Hepatocyte (in vitro differentiated cells): Measurements from ENCODE around the gene OST4. TPM values are rescaled to one million over a fixed set of nuclear protein-coding genes. Genes with fewer than 3 reads are reported as not detected.

Experiments used
- DNase-seq: peaks from one replicate; pipeline ENCODE4 v3.0.0-alpha.2; 2016; ENCODE audit warnings: low spot score
- H2AFZ ChIP-seq: fragments of 200-600 bp; sonication (generic); 2 replicates; pipeline ENCODE4 v1.6.0; 2016; ENCODE audit warnings: antibody characterized with exemption, mild to moderate bottlenecking
- H3K27ac ChIP-seq: fragments of 200-600 bp; sonication (generic); 2 replicates; pipeline ENCODE4 v1.5.1; 2016; ENCODE audit warnings: mild to moderate bottlenecking
- H3K27me3 ChIP-seq: fragments of 200-600 bp; sonication (generic); 2 replicates; pipeline ENCODE4 v1.6.1; 2016
- H3K36me3 ChIP-seq: fragments of 200-600 bp; sonication (generic); replicated peaks from 2 replicates; pipeline ENCODE4 v1.5.1; 2016; ENCODE audit warnings: low read depth; ENCODE audit not compliant: insufficient read depth
- H3K4me1 ChIP-seq: fragments of 200-600 bp; sonication (generic); 2 replicates; pipeline ENCODE4 v1.5.1; 2016; ENCODE audit warnings: mild to moderate bottlenecking, moderate library complexity; ENCODE audit not compliant: insufficient read depth
- H3K4me2 ChIP-seq: fragments of 200-600 bp; sonication (generic); 2 replicates; pipeline ENCODE4 v1.6.0; 2016
- H3K4me3 ChIP-seq: fragments of 200-600 bp; sonication (generic); 2 replicates; pipeline ENCODE4 v1.5.1; 2016; ENCODE audit warnings: mild to moderate bottlenecking
- H3K79me2 ChIP-seq: fragments of 200-600 bp; sonication (generic); 2 replicates; pipeline ENCODE4 v1.6.0; 2017; ENCODE audit warnings: mild to moderate bottlenecking
- H3K9me2 ChIP-seq: fragments of 200-600 bp; sonication (generic); replicated peaks from 2 replicates; pipeline ENCODE4 v1.6.0; 2017; ENCODE audit warnings: mild to moderate bottlenecking; ENCODE audit not compliant: insufficient read depth
- H3K9me3 ChIP-seq: fragments of 200-600 bp; sonication (generic); 2 replicates; pipeline ENCODE4 v1.5.1; 2016; ENCODE audit warnings: low read depth, mild to moderate bottlenecking
- H4K20me1 ChIP-seq: fragments of 200-600 bp; sonication (generic); 2 replicates; pipeline ENCODE4 v1.6.0; 2016; ENCODE audit warnings: mild to moderate bottlenecking; ENCODE audit not compliant: insufficient read depth, poor library complexity, severe bottlenecking
- CTCF ChIP-seq: fragments of 200-600 bp; sonication (generic); IDR thresholded peaks from 2 replicates; pipeline ENCODE4 v1.5.1; 2016; ENCODE audit warnings: antibody characterized with exemption, mild to moderate bottlenecking; ENCODE audit not compliant: poor library complexity
- EZH2 ChIP-seq: fragments of 200-600 bp; sonication (generic); IDR thresholded peaks from 2 replicates; pipeline ENCODE4 v1.6.1; 2016; ENCODE audit warnings: antibody characterized with exemption, mild to moderate bottlenecking, borderline replicate concordance
- EZH2phosphoT487 ChIP-seq: fragments of 200-600 bp; sonication (generic); IDR thresholded peaks from one replicate; pipeline ENCODE4 v1.6.1; 2018; ENCODE audit warnings: antibody characterized with exemption, mild to moderate bottlenecking, low read depth, moderate library complexity; ENCODE audit not compliant: unreplicated experiment, severe bottlenecking
- WGBS: methylation state at CpG from one replicate; pipeline ENCODE4 v1.1.6; 2016; ENCODE audit warnings: low lambda C conversion rate; ENCODE audit errors: missing lambda C conversion rate; 5-methylcytosine and 5-hydroxymethylcytosine counted together
- polyA plus RNA-seq: library from polyadenylated mRNA; unstranded; fragments of >200 nt; fragmentation: Nextera tagmentation; extraction: Ambion mirVana; gene quantifications from 2 replicates; pipeline ENCODE4 v1.2.1, GENCODE V29; 2016
- total RNA-seq: library from RNA; depleted of rRNA; stranded (reverse); fragments of >200 nt; gene quantifications from 2 replicates; pipeline ENCODE4 v1.2.3, GENCODE V29; 2014

OST4 gene
- total and polyA plus RNA-seq, 2 experiments from 2014 or later, result 364 to 839 TPM

GRCh38 chr2:27067385-27067784 is 4.1 kb downstream of the OST4 start:
- H3K36me3 ChIP-seq, result no peaks in the 10 kb centered on the region
- no peak overlapping the region for H2AFZ ChIP-seq
- H3K9me2 ChIP-seq, result no peaks in the 10 kb centered on the region
- 93% methylated on average over 5 of the region's 5 CpGs for WGBS
- no peaks in the 10 kb centered on the region for H3K9me3 ChIP-seq
- peaks cover 8% of the 10 kb centered on the region for H3K4me1 ChIP-seq
- no peak overlapping the region for H3K27ac ChIP-seq
- H3K27me3 ChIP-seq, result no peaks in the 10 kb centered on the region
- TF ChIP-seq EZH2, result no peak
- no peak for TF ChIP-seq CTCF
- no peak for TF ChIP-seq EZH2phosphoT487
- H3K79me2 ChIP-seq, result peaks cover 37% of the 10 kb centered on the region
- no peak overlapping the region for H3K4me3 ChIP-seq
- DNase-seq, result no peak
- peaks cover 14% of the 10 kb centered on the region for H4K20me1 ChIP-seq
- no peak overlapping the region for H3K4me2 ChIP-seq

GRCh38 chr2:27065128-27065527 is 6.3 kb downstream of the OST4 start:
- no peak overlapping the region for H3K4me2 ChIP-seq

GRCh38 chr2:27060323-27060722 is 11.1 kb downstream of the OST4 start:
- no peaks in the 10 kb centered on the region for H3K27me3 ChIP-seq
- H3K27ac ChIP-seq, result no peak overlapping the region
- no peaks in the 10 kb centered on the region for H3K4me1 ChIP-seq
- no peaks in the 10 kb centered on the region for H3K9me3 ChIP-seq
- H3K79me2 ChIP-seq, result no peaks in the 10 kb centered on the region
- no peak for TF ChIP-seq EZH2
- no peak for TF ChIP-seq CTCF
- no peak for TF ChIP-seq EZH2phosphoT487
- no peak for DNase-seq
- 88% methylated on average over 3 of the region's 3 CpGs for WGBS
- H4K20me1 ChIP-seq, result no peaks in the 10 kb centered on the region
- H3K4me2 ChIP-seq, result no peak overlapping the region
- H3K9me2 ChIP-seq, result no peaks in the 10 kb centered on the region
- no peak overlapping the region for H3K4me3 ChIP-seq
- H2AFZ ChIP-seq, result no peak overlapping the region
- no peaks in the 10 kb centered on the region for H3K36me3 ChIP-seq

More at GRCh38 chr2:27065128-27065527, 6.3 kb downstream of the OST4 start:
- Histone ChIP-seq H3K27ac (no peak overlapping the region), H4K20me1 (peaks cover 9% of the 10 kb centered on the region), H3K9me2 (no peaks in the 10 kb centered on the region), H3K4me1 (peaks cover 3% of the 10 kb centered on the region), H3K36me3 (no peaks in the 10 kb centered on the region), H3K79me2 (peaks cover 25% of the 10 kb centered on the region), H2AFZ (no peak overlapping the region), H3K4me3 (no peak overlapping the region), H3K27me3 (no peaks in the 10 kb centered on the region), H3K9me3 (no peaks in the 10 kb centered on the region)
- no peak for TF ChIP-seq EZH2phosphoT487
- no peak for TF ChIP-seq CTCF
- TF ChIP-seq EZH2, result no peak
- no peak for DNase-seq
- 95% methylated on average over 3 of the region's 3 CpGs for WGBS
